A549 (cell line): ENCODE results near the gene ATAD5. TPM values are rescaled to one million over a fixed set of nuclear protein-coding genes. Genes with fewer than 3 reads are reported as not detected.

ENCODE experiments used
- ATAC-seq, 2 experiments: fragments of 200-7000 bp in 1 of 2; fragments of >200 bp in 1 of 2; cut with Nextera tagmentation in 1 of 2; cut with Tn5 transposase in 1 of 2; 3 replicates each; pipeline versions ENCODE4 v1.8.0 to v1.9.1; 2018 to 2020; ENCODE audit warnings: mild to moderate bottlenecking in 1 of 2, moderate library complexity in 1 of 2
- CTCF ChIA-PET: fragments of 300-600 bp; sonication (Branson Sonifier 250); formaldehyde crosslinking; extraction: SDS; loops from one replicate; lab custom pipeline; 2021; ENCODE audit warnings: antibody characterized with exemption, inconsistent platforms; lab: Yijun Ruan, JAX
- POLR2A ChIA-PET: fragments of 350-600 bp; formaldehyde crosslinking; extraction: SDS; loops from one replicate; lab custom pipeline; 2021; ENCODE audit warnings: antibody characterized with exemption, inconsistent platforms; lab: Yijun Ruan, JAX
- DNase-seq, 2 experiments: peaks; one replicate each; pipeline versions ENCODE4 v3.0.0 to v3.0.0-alpha.2; 2011 to 2016; ENCODE audit warnings: low read depth in 1 of 2, low spot score in 1 of 2
- FAIRE-seq: peaks from 2 replicates; lab custom pipeline; 2011; peaks lifted over from hg19 to GRCh38; lab: Jason Lieb, UNC
- H3K27ac ChIP-seq, 2 experiments: fragments of >200 bp; sonication (Bioruptor Twin); formaldehyde crosslinking; 3 replicates each; pipeline ENCODE4 v1.5.1; 2016 to 2017
- H3K4me1 ChIP-seq: fragments of >200 bp; sonication (Bioruptor Twin); formaldehyde crosslinking; 3 replicates; pipeline ENCODE4 v1.6.1; 2016
- H3K4me2 ChIP-seq: fragments of >200 bp; sonication (Bioruptor Twin); formaldehyde crosslinking; 3 replicates; pipeline ENCODE4 v1.6.1; 2016
- H3K4me3 ChIP-seq: fragments of >200 bp; sonication (Bioruptor Twin); formaldehyde crosslinking; 3 replicates; pipeline ENCODE4 v1.5.1; 2016
- H3K9me3 ChIP-seq: fragments of >200 bp; sonication (Bioruptor Twin); formaldehyde crosslinking; 3 replicates; pipeline ENCODE4 v1.6.1; 2016
- ATOH8 ChIP-seq: fragments of 250-450 bp; sonication (Bioruptor Pico); IDR thresholded peaks from 2 replicates; pipeline ENCODE4 v1.5.0; 2020; ENCODE audit warnings: low read depth, mild to moderate bottlenecking, moderate library complexity
- CEBPB ChIP-seq, 2 experiments: fragments of >200 bp in 1 of 2; sonication (Bioruptor Twin) in 1 of 2; formaldehyde crosslinking in 1 of 2; IDR thresholded peaks; 2 replicates each; pipeline ENCODE4 v1.6.1; 2012 to 2016
- EHMT2 ChIP-seq: fragments of 200-600 bp; sonication (generic); IDR thresholded peaks from 2 replicates; pipeline ENCODE4 v1.6.1; 2016; ENCODE audit warnings: antibody characterized with exemption, low read depth, mild to moderate bottlenecking, moderate library complexity
- FOSB ChIP-seq: fragments of 250-450 bp; sonication (Bioruptor Pico); IDR thresholded peaks from 2 replicates; pipeline ENCODE4 v1.5.0; 2020; ENCODE audit warnings: mild to moderate bottlenecking, moderate library complexity
- HOXA7 ChIP-seq: fragments of 250-450 bp; sonication (Bioruptor Pico); IDR thresholded peaks from 2 replicates; pipeline ENCODE4 v1.5.0; 2020; ENCODE audit warnings: mild to moderate bottlenecking, moderate library complexity
- HOXB5 ChIP-seq: fragments of 250-450 bp; sonication (Bioruptor Pico); IDR thresholded peaks from 2 replicates; pipeline ENCODE4 v1.5.0; 2020; ENCODE audit warnings: mild to moderate bottlenecking, moderate library complexity
- MAZ ChIP-seq: fragments of 150-350 bp; IDR thresholded peaks from 2 replicates; pipeline ENCODE4 v1.6.1; 2014; ENCODE audit warnings: antibody characterized with exemption, low read depth, low read length, borderline replicate concordance
- MYC ChIP-seq: IDR thresholded peaks from 2 replicates; pipeline ENCODE4 v1.6.1; 2012; ENCODE audit warnings: mild to moderate bottlenecking, inconsistent platforms, low read length, improper control_type of control experiment, borderline replicate concordance
- RARB ChIP-seq: fragments of 250-450 bp; sonication (Bioruptor Pico); IDR thresholded peaks from 2 replicates; pipeline ENCODE4 v1.8.0; 2021; ENCODE audit warnings: mild to moderate bottlenecking, moderate library complexity
- RNF2 ChIP-seq: fragments of 200-600 bp; sonication (generic); IDR thresholded peaks from 2 replicates; pipeline ENCODE4 v1.6.1; 2016; ENCODE audit warnings: low read depth, mild to moderate bottlenecking, antibody characterized with exemption, moderate library complexity, borderline replicate concordance
- TFCP2L1 ChIP-seq: fragments of 250-450 bp; sonication (Bioruptor Pico); IDR thresholded peaks from 2 replicates; pipeline ENCODE4 v1.5.0; 2021; ENCODE audit warnings: mild to moderate bottlenecking
- TP53 ChIP-seq: fragments of 250-450 bp; sonication (Bioruptor Pico); IDR thresholded peaks from 2 replicates; pipeline ENCODE4 v1.5.0; 2021; ENCODE audit warnings: mild to moderate bottlenecking, moderate library complexity
- USF2 ChIP-seq: fragments of 450-650 bp; IDR thresholded peaks from 2 replicates; pipeline ENCODE4 v1.6.1; 2014; ENCODE audit warnings: antibody characterized with exemption
- ZNF302 ChIP-seq: fragments of 250-450 bp; sonication (Bioruptor Pico); IDR thresholded peaks from 2 replicates; pipeline ENCODE4 v1.9.0; 2021; ENCODE audit warnings: inconsistent platforms, mild to moderate bottlenecking, moderate library complexity
- WGBS: methylation state at CpG from one replicate; pipeline ENCODE4 v1.1.6; 2017; ENCODE audit errors: missing lambda C conversion rate; 5-methylcytosine and 5-hydroxymethylcytosine counted together
- polyA plus RNA-seq, 4 experiments: library from polyadenylated mRNA; depleted of rRNA in 3 of 4; stranded (reverse); fragments of >200 nt; fragmentation: RNase III in 1 of 4; extraction: RNeasy Plus Mini Kit Qiagen cat#74134 plus additional on column Dnase treatment in 1 of 4; gene quantifications; 2 replicates in 3 of 4; 3 replicates in 1 of 4; pipeline ENCODE4 v1.2.3, GENCODE V29; 2011 to 2017
- TF ChIP-seq, protein P1 (sequence below): fragments of 250-450 bp; sonication (Bioruptor Pico); IDR thresholded peaks from 2 replicates; pipeline ENCODE4 v1.5.0; 2021; ENCODE audit warnings: mild to moderate bottlenecking, moderate library complexity, borderline replicate concordance

The ATAD5 gene
- polyA plus RNA-seq, 2 of the 4 experiments (the other 2 are of a cell fraction) = 4.5 to 9.5 TPM

DNA sequence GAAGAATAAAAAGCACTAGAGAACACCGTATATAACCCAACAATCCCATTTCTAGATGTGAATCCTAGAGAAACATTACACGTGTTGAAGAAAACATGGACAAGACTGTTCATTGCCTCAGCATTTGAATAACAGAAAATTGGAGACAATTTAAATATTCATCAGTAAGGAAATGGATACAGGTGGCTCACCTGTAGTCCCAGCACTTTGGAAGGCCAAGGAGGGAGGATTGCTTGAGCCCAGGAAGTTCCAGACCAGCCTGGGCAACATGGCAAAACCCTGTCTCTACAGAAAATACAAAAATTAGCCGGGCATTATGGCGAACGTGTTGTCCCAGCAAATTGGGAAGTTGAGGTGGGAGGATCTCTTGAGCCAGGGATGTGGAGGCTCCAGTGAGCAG lies 2.7 kb upstream of the ATAD5 start:
- Histone ChIP-seq H3K4me1 (peaks cover 17% of the 10 kb centered on the region), H3K4me3 (no peak overlapping the region), H3K9me3 (no peaks in the 10 kb centered on the region), H3K27ac (no peak overlapping the region), H3K4me2 (no peak overlapping the region)
- POLR2A ChIA-PET = no interaction called here
- no peak for TF ChIP-seq MAZ
- no peak for TF ChIP-seq ATOH8
- TF ChIP-seq RNF2 = no peak
- no peak for TF ChIP-seq TP53 (CRISPR knock-in tag)
- TF ChIP-seq TFCP2L1 = no peak
- no peak for TF ChIP-seq MYC
- no peak for TF ChIP-seq RARB (CRISPR knock-in tag)
- no peak for TF ChIP-seq USF2
- no peak for TF ChIP-seq ZNF302 (CRISPR knock-in tag)
- DNase-seq (no peak), FAIRE-seq (no peak), ATAC-seq (no peak)
- CTCF ChIA-PET = interaction anchor here (1.0 kb wide), 1 partner anchor 387 kb away, joined by 3 read pairs; no protein-coding TSS in a partner anchor
- WGBS = 67% methylated on average over 5 of the region's 5 CpGs

- Histone ChIP-seq H3K27ac (peak overlapping the region; percentile 78 to 84), H3K4me1 (peaks cover 10% of the 10 kb centered on the region; the same call in 1 of the 3 replicates), H3K4me2 (peak overlapping the region; percentile 75), H3K9me3 (no peaks in the 10 kb centered on the region), H3K4me3 (peak overlapping the region; percentile 74)
- TF ChIP-seq ZNF302 (CRISPR knock-in tag) (0 out of 2 replicates have a peak, but pooled peaks have one; percentile 9), HOXB5 (CRISPR knock-in tag) (no peak), TFCP2L1 (no peak), CEBPB (IDR thresholded peaks at IDR 0.05) (peak in 1 of 2 experiments; percentile 53; a peak in 1 of 4 replicates), RARB (CRISPR knock-in tag) (no peak)
- TF ChIP-seq, protein P1, sequence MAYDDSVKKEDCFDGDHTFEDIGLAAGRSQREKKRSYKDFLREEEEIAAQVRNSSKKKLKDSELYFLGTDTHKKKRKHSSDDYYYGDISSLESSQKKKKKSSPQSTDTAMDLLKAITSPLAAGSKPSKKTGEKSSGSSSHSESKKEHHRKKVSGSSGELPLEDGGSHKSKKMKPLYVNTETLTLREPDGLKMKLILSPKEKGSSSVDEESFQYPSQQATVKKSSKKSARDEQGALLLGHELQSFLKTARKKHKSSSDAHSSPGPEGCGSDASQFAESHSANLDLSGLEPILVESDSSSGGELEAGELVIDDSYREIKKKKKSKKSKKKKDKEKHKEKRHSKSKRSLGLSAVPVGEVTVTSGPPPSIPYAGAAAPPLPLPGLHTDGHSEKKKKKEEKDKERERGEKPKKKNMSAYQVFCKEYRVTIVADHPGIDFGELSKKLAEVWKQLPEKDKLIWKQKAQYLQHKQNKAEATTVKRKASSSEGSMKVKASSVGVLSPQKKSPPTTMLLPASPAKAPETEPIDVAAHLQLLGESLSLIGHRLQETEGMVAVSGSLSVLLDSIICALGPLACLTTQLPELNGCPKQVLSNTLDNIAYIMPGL = no peak
- POLR2A ChIA-PET = interaction anchor here (0.5 kb wide), 1 partner anchor 535 kb away, joined by 3 read pairs; no protein-coding TSS in a partner anchor
- DNase-seq (peak; percentile 44 to 45), FAIRE-seq (no peak), ATAC-seq (peak; percentile 48 to 68; a peak in 5 of 6 replicates)
- CTCF ChIA-PET = interaction anchor here (0.6 to 1.0 kb wide), 3 partner anchors 19 to 497 kb away, joined by 3 to 4 read pairs (median 3); partner anchors contain the start of gene TMIGD1
- WGBS = 30% methylated on average over 13 of the region's 13 CpGs
These were observed 509 bp upstream of the ATAD5 start for GRCh38 chr17:30831257-30831656.

DNA sequence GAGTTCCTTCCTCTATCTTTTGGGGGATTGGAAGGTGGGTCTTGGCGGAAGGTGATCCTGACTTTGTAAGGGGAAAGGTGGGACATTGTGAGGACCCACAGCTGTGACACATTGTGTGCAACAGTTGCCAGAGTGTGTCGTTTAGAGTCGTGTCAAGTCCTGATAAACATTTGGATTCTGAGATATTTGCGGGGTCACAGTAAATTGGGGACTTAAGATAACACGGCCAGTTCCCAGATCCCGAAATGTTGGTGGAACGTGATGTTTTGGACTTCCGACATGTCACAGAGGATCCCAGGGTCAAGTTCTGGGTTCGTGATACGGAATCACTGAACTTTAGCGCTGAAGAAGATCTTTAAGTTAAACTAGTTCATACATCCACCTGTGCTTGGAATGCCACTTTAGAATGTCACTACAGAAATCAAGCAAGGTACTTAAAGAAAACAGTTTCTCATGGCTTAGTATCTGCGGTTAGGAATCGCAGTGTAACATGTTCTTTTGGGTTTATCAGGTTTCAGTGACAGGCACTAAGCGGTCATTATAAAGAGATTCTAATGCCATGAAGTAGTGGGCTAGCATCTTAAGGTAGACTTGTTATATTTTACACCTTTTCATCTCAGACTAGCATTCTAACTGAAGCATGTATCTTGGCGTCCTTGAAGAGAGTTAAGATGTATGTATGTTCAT lies 815 bp downstream of the ATAD5 start:
- no peak for DNase-seq
- Histone ChIP-seq H3K4me3 (peak overlapping the region; percentile 74), H3K4me1 (peaks cover 10% of the 10 kb centered on the region; the same call in 1 of the 3 replicates), H3K4me2 (peak overlapping the region; percentile 75), H3K27ac (peak overlapping the region; percentile 78 to 84), H3K9me3 (no peaks in the 10 kb centered on the region)
- ATAC-seq = peak; percentile 8 to 38; a peak in 3 of 6 replicates
- CTCF ChIA-PET = interaction anchor here (0.6 kb wide), 1 partner anchor 40 kb away, joined by 3 read pairs; no protein-coding TSS in a partner anchor
- no peak for FAIRE-seq
- POLR2A ChIA-PET = no interaction called here
- TF ChIP-seq HOXA7 (no peak), FOSB (CRISPR knock-in tag) (0 out of 2 replicates have a peak, but pooled peaks have one; percentile 19), EHMT2 (no peak)
- 4% methylated on average over 15 of the region's 15 CpGs for WGBS
